Stimulated activated CD8-positive, alpha-beta memory T cell treated with anti-CD3 and anti-CD28 coated beads, Interleukin-7, amount 100 ng/mL, for 4 hours (primary cell): ENCODE measurements around the gene IL1RL1.

Source experiments
- DNase-seq, 2 donors: peaks; one replicate each; pipeline ENCODE4 v3.0.0-alpha.2; 2020; ENCODE audit warnings: low read depth in 2 of 2

IL1RL1 gene

GRCh38 chr2:102335871-102336366 is 24.6 kb downstream of the IL1RL1 start:
- no peak for DNase-seq

DNA sequence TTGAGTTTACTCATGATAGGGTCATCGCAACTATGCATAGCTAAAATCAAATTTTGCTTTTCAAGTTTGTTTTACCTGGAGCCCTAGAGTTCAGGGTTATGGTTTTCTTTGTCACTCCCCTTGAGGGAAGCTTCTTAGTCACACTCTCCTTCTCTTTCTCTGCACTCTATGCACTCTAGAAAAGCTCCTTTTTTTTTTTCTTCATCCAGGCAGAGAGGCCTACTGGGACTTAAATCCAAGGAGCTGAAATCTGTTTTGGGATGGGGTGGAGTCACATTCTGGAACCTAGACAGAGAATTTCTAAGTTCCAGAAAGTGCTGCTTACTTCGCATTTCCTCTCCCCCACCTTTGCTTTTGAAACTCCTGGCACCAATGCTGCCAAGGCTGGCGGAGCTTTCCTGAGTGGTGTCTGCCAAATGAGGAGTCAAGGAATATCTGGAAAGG is 25.2 kb downstream of the IL1RL1 start:
- DNase-seq = no peak

- DNase-seq = no peak
Observed at GRCh38 chr2:102337012-102337411, 25.6 kb downstream of the IL1RL1 start.

DNA sequence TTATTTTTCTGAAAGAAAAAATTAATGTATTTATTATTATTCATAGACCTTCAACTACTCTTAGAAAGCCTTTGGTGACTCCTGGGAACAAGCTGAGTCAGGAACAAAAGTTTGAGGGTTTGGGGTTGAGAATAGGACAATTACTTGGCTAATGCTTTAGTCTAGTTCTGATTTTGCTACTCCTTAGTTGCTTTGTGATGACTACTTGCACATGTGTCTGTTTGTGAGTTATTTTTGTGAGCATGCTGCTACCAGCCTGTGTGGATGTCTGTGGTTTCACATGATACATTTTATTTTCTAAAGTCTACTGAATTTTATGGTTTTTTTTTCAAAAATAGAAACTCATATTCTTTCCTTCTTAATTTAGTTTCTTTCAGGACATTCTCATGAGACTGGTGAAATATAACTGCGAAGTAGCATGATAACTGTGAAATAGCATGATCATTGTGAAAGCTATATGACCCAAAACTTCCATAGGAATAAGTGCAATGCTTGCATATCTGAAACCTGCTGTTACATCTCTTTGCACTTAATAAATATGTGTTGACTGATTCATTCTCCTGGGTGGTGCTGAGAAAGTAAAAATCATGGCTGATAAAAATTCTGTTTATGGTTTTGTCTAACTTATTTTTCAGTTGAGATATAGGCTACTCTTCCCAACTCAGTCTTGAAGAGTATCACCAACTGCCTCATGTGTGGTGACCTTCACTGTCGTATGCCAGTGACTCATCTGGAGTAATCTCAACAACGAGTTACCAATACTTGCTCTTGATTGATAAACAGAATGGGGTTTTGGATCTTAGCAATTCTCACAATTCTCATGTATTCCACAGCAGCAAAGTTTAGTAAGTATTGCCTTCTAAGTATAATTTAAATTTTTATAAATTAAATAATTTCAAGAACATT is 26.4 kb downstream of the IL1RL1 start:
- no peak for DNase-seq

GRCh38 chr2:102340778-102341177 is 29.4 kb downstream of the IL1RL1 start:
- no peak for DNase-seq

DNA sequence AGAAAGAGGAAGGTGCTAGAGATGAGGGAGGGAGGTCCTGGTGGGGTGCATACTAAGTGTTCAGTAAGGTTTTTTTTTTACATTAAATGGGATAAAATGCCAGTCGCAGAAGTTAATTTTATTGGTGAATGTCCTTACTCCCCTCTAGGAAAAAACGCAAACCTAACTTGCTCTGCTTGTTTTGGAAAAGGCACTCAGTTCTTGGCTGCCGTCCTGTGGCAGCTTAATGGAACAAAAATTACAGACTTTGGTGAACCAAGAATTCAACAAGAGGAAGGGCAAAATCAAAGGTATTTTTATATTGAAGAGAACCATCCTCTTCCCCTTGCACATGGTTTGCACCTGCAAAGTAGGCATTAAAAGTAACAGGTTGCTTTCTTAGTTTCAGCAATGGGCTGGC is 31.5 kb downstream of the IL1RL1 start:
- DNase-seq = no peak

DNA sequence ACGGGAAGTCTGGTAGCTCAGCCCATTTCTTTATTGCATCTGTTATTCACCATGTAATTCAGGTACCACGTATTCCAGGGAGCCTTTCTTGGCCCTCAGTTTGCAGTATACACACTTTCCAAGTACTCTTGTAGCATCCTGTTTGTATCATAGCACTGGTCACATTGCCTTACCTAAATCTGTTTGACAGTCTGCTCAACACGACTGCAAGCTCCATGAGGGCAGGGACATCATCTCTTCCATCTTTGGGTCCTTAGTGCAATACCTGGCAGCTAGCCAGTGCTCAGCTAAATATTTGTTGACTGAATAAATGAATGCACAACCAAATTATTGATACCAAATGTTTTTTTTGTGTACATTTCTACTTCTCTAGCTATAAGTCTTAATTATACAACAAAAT is 33.0 kb downstream of the IL1RL1 start:
- no peak for DNase-seq

DNA sequence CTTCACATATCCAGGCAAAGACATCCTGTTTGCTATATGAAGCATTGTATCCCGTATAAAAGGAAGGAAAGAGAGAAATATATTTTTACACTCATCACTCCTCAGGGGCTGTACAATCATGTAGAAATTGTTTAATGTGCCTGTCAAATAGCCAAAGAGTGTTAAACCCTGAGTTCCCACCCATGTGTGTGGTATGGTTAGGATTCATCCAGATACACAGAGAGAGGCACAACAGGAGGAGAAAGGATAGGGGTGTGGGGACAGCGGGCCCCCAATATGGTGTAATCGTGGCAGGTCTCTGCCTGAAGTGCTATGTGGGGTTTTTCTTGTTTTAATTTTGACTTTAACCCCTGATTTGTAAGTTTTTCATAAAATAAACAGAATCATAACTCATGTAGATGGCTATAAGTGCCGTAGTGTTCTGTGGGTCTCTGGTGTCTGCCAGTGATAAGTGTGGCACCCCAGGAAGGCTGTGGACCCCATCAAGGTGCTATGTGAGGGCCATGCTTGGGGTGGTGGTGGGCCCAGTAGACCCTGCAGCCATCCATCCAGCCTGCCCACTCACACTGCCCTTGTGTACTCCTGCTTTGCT is 34.1 kb downstream of the IL1RL1 start:
- DNase-seq = no peak

GRCh38 chr2:102346381-102347130 is 35.2 kb downstream of the IL1RL1 start:
- no peak for DNase-seq

DNA sequence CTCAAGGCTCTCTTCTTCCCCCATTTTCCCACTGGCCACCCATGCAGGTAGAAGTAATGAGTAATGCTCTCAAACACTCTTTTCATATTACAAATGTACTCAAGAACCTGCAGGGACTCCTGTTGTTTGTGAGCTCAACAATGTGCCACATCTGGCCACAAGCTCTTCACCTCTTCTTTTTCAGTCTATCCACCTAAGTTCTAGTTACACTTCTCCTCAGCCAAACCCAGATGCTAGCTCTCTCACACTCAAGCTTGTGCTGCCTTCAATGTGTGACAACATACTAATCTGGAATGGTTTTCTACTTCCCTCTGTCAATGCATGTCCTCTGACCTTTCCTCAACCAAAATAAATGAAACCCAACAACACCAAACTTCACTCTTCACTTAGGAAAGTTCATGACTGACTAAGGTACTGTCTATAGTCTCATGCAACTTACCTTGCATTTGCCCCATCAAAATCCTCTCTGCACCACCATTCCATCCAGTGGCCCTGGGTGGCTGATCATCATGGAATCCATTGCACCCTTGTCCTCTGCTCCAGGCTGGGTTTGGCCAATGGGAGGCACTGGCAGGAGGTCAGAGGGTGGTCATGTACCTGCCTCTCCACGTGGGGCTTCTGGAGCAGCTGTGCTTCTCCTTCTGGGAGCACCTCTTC is 38.9 kb downstream of the IL1RL1 start:
- DNase-seq = no peak

DNA sequence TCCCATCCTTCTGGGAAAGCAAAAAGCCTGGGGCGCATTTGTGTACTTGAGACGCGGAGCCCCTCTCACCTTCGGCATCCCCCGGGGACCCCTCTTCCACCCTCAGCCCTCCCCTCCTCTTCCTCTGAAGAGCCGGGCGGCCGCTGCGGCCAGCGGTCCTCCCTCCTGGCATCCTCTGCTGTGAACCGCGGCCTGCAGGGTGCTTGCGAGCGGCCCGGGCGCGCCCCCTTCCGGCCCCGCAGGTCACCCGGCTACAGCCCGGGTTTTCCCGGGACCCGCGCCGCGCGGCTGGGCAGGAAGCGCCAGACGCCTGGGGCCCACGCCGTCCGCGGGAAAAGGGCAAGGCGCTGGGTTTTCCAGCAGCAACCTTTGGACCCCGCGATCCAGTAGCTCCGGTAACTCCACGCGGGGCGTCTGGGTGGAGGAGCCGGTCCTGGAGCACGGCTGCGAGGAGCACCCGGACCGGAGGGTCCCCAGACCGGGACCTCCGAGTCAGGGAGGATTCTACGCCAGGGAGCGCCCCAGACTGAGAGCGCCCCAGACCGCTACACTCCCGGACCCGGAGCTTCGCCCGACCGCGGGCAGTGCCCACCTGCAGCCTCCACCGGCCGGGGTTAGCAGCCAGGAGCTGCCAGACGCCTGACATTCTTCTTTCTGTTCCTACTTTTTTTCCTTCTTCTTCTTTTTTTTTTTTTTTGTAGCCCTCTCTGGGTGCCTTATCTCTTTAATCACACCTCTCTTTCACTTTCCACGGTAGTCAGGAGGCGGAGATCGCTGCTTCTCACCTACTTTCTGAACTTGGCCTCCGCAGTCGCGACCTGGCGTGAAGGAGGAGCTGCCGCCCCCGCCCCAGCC is 44.4 kb downstream of the IL1RL1 start, which contains the start of gene IL18R1:
Gene IL18R1 (plus strand): TSS at position 271 of the 855 bp plus-strand sequence. CDS start 6,865 bp downstream, outside the sequence.
- peak; percentile 60 to 74 for DNase-seq

DNA sequence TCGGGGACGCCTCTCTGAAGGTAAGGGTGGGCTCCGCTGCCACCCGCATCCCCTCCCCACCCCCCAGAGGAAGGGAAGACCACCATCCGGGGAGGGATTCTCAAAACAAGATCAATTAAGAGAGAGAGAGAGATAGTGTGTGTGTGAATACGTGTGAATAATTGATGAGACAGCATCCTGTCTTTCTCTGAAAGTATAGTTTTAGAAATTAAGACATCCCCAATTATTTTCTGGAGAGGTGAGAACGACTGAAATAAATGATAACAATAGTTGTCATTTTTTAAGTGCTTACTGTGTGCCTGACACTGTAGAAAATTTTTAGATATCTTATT is 45.0 kb downstream of the IL1RL1 start:
- no peak for DNase-seq

GRCh38 chr2:102356741-102357140 is 45.4 kb downstream of the IL1RL1 start:
- no peak for DNase-seq

DNA sequence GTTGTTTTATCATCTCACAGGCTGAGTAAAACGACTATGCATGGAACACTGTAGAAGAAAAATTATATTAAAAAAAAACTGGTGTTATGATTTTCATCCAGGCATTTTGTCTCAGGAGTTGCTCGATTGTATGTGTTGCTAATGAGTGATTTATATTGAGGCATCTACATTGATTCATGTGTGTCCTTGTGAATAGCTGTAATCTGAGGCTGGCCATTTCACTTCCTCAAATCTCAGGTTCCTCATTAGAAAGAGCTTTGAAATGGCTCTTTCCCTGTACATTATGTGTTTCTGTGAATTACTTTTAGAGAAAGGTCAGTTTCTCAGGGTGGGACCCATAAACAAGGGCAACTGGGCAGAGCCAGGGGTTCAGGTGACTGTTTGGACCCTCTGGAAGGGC is 46.6 kb downstream of the IL1RL1 start:
- no peak for DNase-seq

DNA sequence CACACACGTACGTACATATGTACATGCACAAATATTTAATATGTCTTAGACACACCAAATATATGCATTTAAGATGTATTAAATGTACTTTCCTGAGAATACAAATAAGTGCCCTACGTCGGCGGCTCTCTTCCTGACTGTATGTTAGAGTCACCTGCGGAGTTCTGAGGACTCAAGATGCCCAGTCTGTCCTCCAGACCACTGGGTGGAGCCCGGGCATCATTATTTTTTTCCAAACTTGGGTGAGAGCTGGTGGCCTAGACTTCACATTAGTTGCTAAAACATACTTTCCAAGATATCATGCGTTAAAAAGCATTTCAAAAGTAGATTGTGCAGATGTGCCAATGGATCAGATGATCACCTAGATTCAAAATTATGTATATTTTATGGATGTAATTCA is 47.1 kb downstream of the IL1RL1 start:
- no peak for DNase-seq

- no peak for DNase-seq
Observed at GRCh38 chr2:102359527-102359926, 48.2 kb downstream of the IL1RL1 start.

DNA sequence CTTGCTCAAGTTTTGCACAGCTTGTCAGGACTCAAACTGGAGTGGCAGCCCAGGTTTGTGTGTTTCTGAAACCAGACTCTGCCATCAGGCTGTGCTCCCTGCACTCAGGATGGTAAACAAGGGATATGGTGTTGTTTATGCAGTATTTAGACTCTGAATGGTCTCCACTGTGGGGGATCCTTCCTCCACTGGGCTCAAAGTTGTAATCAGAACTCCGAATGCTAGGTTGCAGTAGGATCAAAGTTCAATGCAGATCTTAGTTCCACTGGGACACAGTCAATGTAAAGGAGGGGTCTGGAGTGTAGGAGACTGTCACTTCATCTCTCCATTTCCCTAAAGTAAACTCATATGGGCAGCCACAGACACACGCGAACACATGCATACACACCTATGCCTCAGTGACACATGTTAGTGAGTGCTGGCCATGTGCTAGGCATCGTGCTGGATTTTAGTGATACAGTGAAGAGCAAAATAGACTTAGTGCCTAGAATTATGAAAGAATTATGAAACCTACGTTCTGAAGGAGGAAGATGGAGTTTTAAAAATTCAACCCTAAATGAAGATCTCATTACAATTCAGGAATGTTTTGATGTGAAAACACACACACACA is 50.4 kb downstream of the IL1RL1 start:
- no peak for DNase-seq

- DNase-seq = no peak
Observed at GRCh38 chr2:102365763-102366162, 54.4 kb downstream of the IL1RL1 start.

DNA sequence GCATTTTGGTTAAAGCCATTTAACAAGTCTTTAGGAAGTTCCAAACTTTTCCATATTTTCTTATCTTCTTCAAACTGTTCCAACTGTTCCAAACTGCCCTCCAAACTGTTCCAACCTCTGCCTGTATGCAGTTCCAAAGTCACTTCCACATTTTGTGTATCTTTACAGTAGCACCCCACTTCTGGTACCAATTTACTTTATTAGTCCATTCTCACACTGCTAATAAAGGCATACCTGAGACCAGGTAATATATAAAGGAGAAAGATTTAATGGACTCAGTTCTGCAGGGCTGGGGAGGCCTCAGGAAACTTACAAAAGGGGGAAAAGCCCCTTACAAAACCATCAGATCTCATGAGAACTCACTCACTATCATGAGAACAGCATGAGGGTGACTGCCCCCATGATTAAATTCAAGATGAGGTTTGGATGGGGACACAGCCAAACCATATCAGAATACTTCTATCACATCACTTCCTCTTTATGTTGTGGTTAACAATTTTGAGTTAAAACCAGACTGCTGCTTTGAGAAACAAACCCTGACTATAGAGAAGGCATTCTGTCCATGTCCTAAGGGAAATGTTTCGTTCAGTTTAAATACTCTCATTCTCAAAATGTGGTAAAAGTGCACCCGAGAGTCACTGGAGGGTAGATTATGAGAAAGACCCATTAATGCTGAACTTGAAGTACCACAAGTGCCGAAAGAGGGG is 55.2 kb downstream of the IL1RL1 start:
- no peak for DNase-seq
